Activated CD8-positive, alpha-beta memory T cell treated with anti-CD3 and anti-CD28 coated beads, Interleukin-2, amount 50 U/mL, for 1 hour (primary cell): ENCODE measurements around the gene CABP7.
"Not testable (repeated sequence)": the region's sequence is repeated elsewhere in the genome, so short reads cannot be mapped to it uniquely, and the experiment has no call there.

ENCODE experiments used
- DNase-seq: peaks from one replicate; pipeline ENCODE4 v3.0.0-alpha.2; 2020; ENCODE audit errors: extremely low read depth

CABP7 gene

GRCh38 chr22:29748248-29748893 is 28.6 kb downstream of the CABP7 start:
- DNase-seq: no peak

GRCh38 chr22:29750029-29750428 is 30.2 kb downstream of the CABP7 start:
- no peak for DNase-seq

DNA sequence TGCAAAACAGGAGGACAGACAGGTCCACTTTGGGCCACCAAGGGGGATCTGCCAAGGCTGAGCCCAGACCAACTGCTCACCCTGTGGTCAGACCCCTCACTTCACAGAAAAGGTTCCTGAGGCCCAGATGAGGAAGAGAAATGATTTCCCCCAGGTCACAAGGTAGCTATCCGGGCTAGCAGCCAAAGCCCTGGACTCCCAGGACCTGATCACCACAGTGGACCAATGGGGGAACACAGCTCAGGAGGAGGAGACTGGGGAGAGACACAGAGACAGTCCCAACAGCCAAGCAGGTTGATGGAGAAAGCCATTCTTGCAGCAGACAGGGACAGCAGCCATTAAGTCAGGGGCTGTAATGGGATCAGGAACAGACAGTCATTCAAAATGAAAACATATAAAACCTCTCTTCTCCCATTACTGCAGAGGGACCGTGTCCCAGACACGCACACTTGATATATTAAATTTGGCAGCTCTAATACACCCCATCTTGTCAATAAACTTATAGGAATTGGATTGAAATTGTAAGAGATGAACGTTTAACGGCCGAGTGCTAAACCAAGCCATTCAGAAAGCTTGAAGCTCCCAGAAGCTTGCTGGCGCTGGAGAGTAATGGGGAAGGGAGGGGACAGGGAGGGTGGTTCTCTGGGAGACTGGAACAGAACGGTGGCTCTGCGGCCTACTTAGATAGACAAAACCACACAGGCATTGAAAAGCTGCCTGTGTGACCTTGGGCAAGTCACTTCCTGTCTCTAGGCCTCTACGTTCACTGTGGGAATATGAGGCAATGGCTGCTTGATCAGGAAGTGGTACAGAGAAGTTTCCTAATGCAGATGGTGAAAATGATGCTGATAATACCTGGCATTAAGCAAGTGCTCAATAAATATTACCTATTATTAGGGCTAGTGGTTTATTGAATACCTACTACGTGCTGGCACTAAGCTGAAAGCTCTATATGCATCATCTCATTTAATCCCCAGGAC is 31.0 kb downstream of the CABP7 start:
- DNase-seq: no peak

- no peak for DNase-seq
Measured at GRCh38 chr22:29751669-29752068, 31.9 kb downstream of the CABP7 start.

DNA sequence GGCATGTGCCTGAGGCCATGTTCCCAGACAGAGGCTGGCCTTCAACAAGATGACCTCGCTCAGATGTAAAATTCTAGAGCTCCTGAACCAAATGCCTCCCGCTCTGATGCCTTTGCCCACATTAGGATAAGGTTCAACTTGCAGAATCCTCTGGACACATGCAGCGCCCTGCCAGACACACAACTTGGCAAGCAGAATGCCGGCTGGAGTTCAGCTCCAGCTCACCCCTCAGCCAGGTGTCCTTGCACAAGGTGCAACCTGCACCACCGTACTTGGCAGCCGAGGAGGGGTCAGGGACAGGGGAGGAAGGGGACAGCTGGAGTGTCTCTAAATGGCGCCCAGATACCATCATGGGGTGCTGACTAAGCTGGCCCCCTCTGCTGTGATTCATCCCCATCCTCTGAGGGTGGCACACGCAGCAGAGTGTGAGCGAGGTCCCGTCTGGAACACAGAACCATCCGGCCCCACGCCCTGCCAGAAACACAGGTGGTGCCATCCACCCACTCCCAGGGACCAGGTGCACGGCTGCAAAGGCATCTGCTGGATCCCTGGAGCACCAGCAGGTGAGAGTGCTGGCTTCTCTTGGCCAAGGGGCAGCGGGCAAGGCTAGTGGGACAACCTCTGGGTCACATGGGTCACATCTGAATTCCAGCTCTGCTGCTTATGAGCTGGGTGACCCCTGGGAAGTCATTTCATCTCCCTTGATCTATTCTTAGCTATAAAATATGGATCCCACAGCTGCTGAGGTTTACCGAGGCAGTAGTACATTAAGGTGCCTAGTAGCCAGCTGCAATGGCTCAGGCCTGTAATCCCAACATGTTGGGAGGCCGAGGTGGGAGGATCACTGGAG is 34.2 kb downstream of the CABP7 start:
- DNase-seq: no peak

DNA sequence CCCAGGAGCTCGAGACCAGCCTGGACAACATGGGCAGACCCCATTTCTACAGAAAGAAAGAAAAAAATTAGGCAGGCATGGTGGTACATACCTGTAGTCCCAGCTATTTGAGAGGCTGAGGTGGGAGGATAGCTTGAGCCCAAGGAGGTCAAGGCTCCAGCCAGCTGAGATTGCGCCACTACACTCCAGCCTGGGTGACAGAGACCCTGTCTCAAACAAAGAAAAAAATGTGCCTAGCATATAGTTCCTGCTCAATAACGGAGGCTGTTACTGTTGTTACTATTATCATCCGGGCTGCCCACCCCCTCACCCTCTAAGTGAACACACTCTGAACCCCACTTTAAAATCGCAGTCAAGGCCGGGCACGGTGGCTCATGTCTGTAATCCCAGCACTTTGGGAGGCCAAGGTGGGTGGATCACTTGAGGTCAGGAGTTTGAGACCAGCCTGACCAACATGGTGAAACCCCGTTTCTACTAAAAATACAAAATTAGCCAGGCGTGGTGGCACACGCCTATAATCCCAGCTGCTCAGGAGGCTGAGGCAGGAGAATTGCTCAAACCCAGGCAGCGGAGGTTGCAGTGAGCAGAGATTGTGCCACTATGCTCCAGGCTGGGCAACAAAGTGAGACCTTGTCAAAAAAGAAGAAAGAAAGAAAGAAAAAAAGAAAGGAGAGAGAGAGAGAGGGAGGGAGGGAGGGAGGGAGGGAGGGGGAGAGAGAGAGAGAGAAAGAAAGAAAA is 35.0 kb downstream of the CABP7 start:
- DNase-seq: not testable (repeated sequence)

- no peak for DNase-seq
Measured at GRCh38 chr22:29755889-29756288, 36.1 kb downstream of the CABP7 start.

DNA sequence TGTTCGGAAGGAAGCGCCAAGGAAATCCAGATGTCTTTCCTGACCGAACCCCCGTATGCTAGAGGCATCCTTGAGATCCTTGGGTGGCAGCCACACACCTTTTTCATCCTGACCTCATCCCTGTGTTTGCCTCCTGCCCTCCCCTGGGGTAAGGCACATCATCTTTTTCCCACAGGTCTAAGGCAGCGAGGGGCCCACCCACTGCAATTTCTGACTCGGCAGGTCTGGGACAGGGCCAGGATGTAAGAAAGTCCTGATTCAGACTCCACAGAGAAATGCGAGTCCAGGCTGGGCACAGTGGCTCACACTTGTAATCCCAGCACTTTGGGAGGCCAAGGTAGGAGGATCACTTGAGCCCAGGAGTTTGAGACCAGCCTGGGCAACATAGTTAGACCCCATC is 36.5 kb downstream of the CABP7 start:
- DNase-seq: no peak

DNA sequence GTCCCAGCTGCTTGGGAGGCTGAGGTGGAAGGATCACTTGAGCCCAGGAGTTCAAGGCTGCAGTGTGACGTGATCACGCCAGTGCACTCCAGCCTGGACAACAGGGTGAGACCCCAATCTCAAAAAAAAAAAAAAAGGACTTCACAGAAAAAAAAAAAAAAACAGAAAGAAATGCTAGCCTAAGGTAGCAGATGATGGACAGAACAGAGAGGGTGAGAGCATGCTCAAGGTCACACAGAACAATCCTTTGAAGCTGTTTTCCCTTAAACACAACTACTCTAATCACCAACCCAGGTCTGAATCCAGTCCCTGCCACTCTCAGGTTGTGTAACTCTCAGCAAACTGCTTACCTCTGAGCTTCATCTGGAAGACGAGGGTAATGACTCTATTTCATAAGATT is 37.3 kb downstream of the CABP7 start:
- DNase-seq: no peak

- no peak for DNase-seq
Measured at GRCh38 chr22:29758068-29758622, 38.3 kb downstream of the CABP7 start.

DNA sequence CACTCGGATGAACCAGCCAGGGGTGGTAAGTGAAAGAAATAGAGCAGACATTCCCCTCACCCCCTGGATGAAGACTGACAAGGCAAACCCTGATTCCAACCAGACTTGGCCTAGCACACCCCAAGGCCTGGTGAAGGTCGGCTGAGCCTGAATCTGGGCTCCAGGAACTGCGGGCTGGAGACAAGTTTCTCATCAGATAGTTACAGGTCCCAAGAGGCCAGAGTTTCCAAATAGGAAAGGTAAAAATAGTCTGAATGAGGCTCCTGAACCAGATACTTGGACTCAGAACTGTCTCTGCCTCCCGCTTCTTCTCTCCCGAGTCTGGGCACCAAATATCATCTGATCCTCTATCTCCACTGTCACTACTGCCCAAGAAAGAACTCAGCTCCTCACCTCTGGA is 39.2 kb downstream of the CABP7 start:
- no peak for DNase-seq

DNA sequence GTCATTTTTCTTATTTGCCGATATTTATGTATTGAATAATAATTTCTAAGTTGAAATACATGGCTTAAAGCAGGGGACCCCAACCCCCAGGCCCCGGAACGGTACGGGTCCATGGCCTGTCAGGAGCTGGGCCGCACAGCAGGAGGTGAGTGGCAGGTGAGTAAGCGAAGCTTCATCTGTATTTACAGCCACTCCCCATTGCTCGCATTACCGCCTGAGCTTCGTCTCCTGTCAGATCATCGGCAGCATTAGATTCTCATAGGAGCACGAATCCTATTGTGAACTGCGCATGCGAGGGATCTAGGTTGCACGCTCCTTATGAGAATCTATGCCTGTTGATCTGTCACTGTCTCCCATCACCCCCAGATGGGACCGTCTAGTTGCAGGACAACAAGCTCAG is 42.5 kb downstream of the CABP7 start:
- no peak for DNase-seq

DNA sequence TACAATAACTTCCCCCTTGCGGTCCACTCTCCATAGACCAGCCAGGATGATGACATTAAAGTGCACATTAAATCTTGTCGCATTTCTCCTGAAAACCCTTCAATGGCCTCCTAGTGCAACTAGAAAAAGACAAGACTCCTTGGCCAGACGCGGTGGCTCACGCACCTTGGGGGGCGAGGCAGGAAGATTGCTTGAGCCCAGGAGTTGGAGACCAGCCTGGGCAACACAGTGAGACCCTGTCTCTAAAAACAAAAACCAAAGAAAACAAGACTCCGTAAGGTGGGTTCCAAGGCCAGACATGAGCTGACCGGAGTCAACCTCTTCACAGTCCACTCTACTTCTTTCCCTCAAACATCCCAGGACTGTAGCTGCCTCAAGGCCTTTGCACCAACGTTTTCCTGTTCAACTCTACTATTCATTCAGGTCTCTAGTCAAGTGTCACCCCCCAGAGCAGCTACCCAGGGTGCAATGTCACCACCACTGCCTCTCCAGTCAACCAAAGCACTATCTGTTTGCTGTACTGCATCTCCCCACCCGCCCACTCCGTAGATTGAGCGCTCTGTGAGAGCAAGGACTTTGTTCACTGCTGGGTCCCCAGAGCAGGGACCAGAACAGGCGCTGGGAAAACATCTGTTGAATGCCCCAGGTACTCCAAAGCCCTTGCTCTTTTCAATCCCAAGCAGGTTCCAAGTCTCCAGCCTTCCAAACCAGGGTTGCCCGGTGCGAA is 46.3 kb downstream of the CABP7 start:
- no peak for DNase-seq

GRCh38 chr22:29766632-29767170 is 46.9 kb downstream of the CABP7 start, which contains the start of gene ZMAT5:
TSS of gene ZMAT5 (minus strand) at chr22:29767007. CDS start at chr22:29748544, 18,463 bp downstream.
- peak; percentile 83 for DNase-seq

GRCh38 chr22:29767171-29768051 is 47.6 kb downstream of the CABP7 start, which contains the start of gene UQCR10:
TSS of gene UQCR10 (plus strand) at chr22:29767369. CDS start at chr22:29767399, 30 bp downstream.
- DNase-seq: peak; percentile 78

- DNase-seq: no peak
Measured at GRCh38 chr22:29768052-29768693, 48.4 kb downstream of the CABP7 start.

DNA sequence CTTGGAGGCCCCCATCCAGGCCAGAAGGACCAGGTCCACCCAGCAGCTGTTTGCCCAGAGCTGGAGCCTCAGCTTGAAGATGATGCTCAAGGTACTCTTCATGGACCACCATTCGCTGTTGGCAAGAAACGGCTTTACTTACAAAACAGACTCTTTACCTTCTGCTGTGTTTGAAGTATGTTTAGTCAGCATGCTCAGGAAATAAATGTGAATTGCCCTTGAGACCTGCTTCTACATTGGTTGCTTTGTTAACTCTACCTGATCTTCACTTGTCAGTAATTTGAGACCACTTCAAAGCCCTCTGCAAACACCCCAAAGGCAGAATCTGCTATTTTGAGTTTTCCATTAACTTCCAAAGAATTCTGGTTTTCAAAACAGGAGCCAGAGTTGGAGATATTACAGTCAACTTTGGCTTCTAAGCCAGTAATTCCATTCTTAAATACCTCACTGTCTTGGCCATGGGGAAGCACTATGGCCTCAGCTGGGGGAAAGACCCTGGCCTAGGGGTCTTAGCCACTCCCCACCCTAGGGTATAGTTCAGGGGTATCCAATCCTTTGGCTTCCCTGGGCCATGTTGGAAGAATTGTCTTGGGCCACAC is 50.0 kb downstream of the CABP7 start:
- DNase-seq: no peak

DNA sequence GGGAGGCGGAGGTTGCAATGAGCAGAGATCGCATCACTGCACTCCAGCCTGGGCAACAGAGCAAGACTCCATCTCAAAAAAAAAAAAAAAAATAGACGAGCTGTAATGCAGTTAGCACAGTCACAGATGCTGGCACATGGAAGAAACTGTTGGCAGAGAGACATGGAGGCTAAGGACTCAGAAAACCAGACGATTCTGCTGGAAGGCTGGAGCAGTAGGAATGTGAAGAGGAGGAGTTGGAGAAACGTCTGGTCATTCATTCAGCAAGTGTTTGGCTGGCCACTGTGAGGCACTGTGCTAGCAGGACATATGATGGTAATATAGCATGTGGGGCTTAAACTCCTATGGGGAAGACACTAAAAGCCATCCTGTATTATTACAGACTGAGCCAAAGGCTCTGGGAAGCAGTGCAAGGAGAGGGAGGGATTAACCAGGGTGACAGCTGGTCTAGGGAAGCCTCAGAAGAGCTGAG is 52.4 kb downstream of the CABP7 start:
- no peak for DNase-seq
